CD4-positive, alpha-beta T cell treated with Interleukin-21 for 1 hour (primary cell): ENCODE measurements around the gene NUBP2.

Experiments
- DNase-seq: peaks from one replicate; pipeline ENCODE4 v3.0.0-alpha.2; 2020

The NUBP2 gene

GRCh38 chr16:1831186-1832075, 48.7 kb downstream of the NUBP2 start:
- DNase-seq = no peak

GRCh38 chr16:1832838-1833454, 50.2 kb downstream of the NUBP2 start:
- no peak for DNase-seq

GRCh38 chr16:1834096-1834495, 51.3 kb downstream of the NUBP2 start:
- DNase-seq = no peak
